Measurements from ENCODE around the gene FIP1L1. TPM values are rescaled to one million over a fixed set of nuclear protein-coding genes. Genes with fewer than 3 reads are reported as not detected.

Gene FIP1L1
- total and polyA plus RNA-seq, 2 donors (not counting 3 experiments of a cell fraction or from before 2014, with no cell fraction given) = 18.9 to 51.9 TPM

DNA sequence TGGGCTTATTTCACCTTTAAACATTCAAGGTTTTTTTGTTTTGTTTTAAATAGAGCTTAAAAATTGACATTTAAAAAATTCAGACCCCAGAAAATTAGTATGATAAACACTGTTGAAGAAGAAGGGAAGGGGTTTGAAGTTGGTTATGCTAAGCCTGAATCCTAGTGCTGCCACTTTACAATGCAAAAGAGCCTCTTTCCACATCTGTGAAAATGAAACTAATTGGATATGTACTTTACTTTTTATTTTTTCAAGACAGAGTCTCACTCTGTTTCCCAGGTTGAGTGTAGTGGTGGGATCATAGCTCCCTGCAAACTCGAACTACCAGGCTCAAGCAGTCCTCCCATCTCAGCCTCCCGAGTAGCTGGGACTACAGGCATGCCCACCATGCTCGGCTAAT lies 41.8 kb downstream of the FIP1L1 start:
- no peaks in the 10 kb centered on the region for H3K9me1 ChIP-seq (replicated peaks; ENCODE audit: control insufficient read depth, extremely low read depth, insufficient read depth, low read length)
- no peaks in the 10 kb centered on the region for H3K36me3 ChIP-seq (ENCODE audit: control insufficient read depth in 2 of 2, extremely low read depth in 1 of 2, insufficient read depth in 2 of 2, low read length in 2 of 2)
- CTCF ChIA-PET = interaction anchor here (1.2 to 1.4 kb wide), 2 partner anchors 9 to 14 kb away, joined by 3 read pairs; no protein-coding TSS in a partner anchor
- no peak overlapping the region for H3K4me3 ChIP-seq (replicated peaks in 1 of 3; ENCODE audit: insufficient read depth in 1 of 3, low read depth in 1 of 3, low read length in 3 of 3)
- BruUV-seq (replicated peaks) = no TSS peak
- H3K79me2 ChIP-seq (ENCODE audit: control insufficient read depth, insufficient read depth, low read length) = peaks cover 3% of the 10 kb centered on the region
- dilution Hi-C loops (cut with MboI; ENCODE audit: extremely low pct_ligation_motif_present, low sequenced_read_pairs) (no loop called here), intact Hi-C loops (cut with micrococcal nuclease) (no loop called here)
- H3K9ac ChIP-seq (replicated peaks; ENCODE audit: extremely low read depth, insufficient read depth, low read length) = no peak overlapping the region
- H3K4me1 ChIP-seq (ENCODE audit: control insufficient read depth, extremely low read depth, insufficient read depth, low read length) = peaks cover 7% of the 10 kb centered on the region
- POLR2A ChIA-PET = no interaction called here
- H3K27ac ChIP-seq (ENCODE audit: insufficient read depth, low read depth, low read length) = no peak overlapping the region
- TF ChIP-seq MYC (IDR thresholded peaks at IDR 0.05; ENCODE audit: low read depth, low read length) = no peak
- no peak for TF ChIP-seq POLR2AphosphoS5 (IDR thresholded peaks at IDR 0.05; ENCODE audit: insufficient read depth, low read depth, low read length)
- no peak for TF ChIP-seq EZH2 (IDR thresholded peaks at IDR 0.05; ENCODE audit: borderline replicate concordance, low read depth, low read length, severe bottlenecking)
- TF ChIP-seq, protein P1, sequence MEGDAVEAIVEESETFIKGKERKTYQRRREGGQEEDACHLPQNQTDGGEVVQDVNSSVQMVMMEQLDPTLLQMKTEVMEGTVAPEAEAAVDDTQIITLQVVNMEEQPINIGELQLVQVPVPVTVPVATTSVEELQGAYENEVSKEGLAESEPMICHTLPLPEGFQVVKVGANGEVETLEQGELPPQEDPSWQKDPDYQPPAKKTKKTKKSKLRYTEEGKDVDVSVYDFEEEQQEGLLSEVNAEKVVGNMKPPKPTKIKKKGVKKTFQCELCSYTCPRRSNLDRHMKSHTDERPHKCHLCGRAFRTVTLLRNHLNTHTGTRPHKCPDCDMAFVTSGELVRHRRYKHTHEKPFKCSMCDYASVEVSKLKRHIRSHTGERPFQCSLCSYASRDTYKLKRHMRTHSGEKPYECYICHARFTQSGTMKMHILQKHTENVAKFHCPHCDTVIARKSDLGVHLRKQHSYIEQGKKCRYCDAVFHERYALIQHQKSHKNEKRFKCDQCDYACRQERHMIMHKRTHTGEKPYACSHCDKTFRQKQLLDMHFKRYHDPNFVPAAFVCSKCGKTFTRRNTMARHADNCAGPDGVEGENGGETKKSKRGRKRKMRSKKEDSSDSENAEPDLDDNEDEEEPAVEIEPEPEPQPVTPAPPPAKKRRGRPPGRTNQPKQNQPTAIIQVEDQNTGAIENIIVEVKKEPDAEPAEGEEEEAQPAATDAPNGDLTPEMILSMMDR (IDR thresholded peaks at IDR 0.05; ENCODE audit: extremely low read depth in 1 of 2, insufficient read depth in 1 of 2, low read depth in 1 of 2, low read length in 2 of 2) = no peak
- no peak for TF ChIP-seq GATA2 (IDR thresholded peaks at IDR 0.05; ENCODE audit: insufficient read depth, insufficient read length, low read depth, low read length)
- no peak for TF ChIP-seq POLR2A (IDR thresholded peaks at IDR 0.05; ENCODE audit: low read depth, low read length)
- TF ChIP-seq FOS (IDR thresholded peaks at IDR 0.05; ENCODE audit: borderline replicate concordance, insufficient read depth, low read length) = no peak
- TF ChIP-seq, protein P2, sequence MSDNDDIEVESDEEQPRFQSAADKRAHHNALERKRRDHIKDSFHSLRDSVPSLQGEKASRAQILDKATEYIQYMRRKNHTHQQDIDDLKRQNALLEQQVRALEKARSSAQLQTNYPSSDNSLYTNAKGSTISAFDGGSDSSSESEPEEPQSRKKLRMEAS (IDR thresholded peaks at IDR 0.05; ENCODE audit: insufficient read depth, insufficient read length) = no peak
- no peak for TF ChIP-seq JUN (IDR thresholded peaks at IDR 0.05; ENCODE audit: borderline replicate concordance, insufficient read depth, insufficient read length, low read depth)
- H4K20me1 ChIP-seq (replicated peaks; ENCODE audit: control insufficient read depth, extremely low read depth, insufficient read depth, low read length) = no peaks in the 10 kb centered on the region
- no peak for FAIRE-seq
- no peak overlapping the region for H3K4me2 ChIP-seq (ENCODE audit: insufficient read depth, low read length)
- H3K9me3 ChIP-seq (replicated peaks; ENCODE audit: control insufficient read depth, insufficient read depth, low read length) = no peaks in the 10 kb centered on the region
- H3K27me3 ChIP-seq (ENCODE audit: control insufficient read depth in 2 of 2, insufficient read depth in 2 of 2, low read length in 2 of 2) = no peaks in the 10 kb centered on the region
- DNase-seq (ENCODE audit: low read depth, low spot score) = no peak
- H2AFZ ChIP-seq (ENCODE audit: low read depth, low read length) = no peak overlapping the region

Measured in endothelial cell of umbilical vein (primary cell).